H9 (cell line): ENCODE results near the gene ANGPTL7. TPM values are rescaled to one million over a fixed set of nuclear protein-coding genes. Genes with fewer than 3 reads are reported as not detected.

Source experiments
- DNase-seq: peaks from one replicate; pipeline ENCODE4 v3.0.0-alpha.2; 2017
- H2AFZ ChIP-seq: one replicate; pipeline ENCODE4 v1.6.1; 2013; ENCODE audit warnings: mild to moderate bottlenecking, low read length, control low read depth, moderate library complexity
- H2AK5ac ChIP-seq: 2 replicates; pipeline ENCODE4 v1.6.1; 2013; ENCODE audit warnings: low read length, control low read depth, mixed read lengths; ENCODE audit not compliant: insufficient read length
- H2BK120ac ChIP-seq: one replicate; pipeline ENCODE4 v1.6.1; 2013; ENCODE audit warnings: low read depth, mild to moderate bottlenecking, low read length, control low read depth, inconsistent platforms; ENCODE audit not compliant: poor library complexity, severe bottlenecking
- H2BK12ac ChIP-seq: 2 replicates; pipeline ENCODE4 v1.6.1; 2013; ENCODE audit warnings: low read length, control low read depth, mixed read lengths, low read depth; ENCODE audit not compliant: insufficient read length
- H2BK15ac ChIP-seq: 2 replicates; pipeline ENCODE4 v1.6.1; 2013; ENCODE audit warnings: low read depth, low read length, control low read depth
- H2BK20ac ChIP-seq: one replicate; pipeline ENCODE4 v1.6.1; 2013; ENCODE audit warnings: low read depth, mild to moderate bottlenecking, low read length, control low read depth, inconsistent platforms; ENCODE audit not compliant: poor library complexity, severe bottlenecking
- H2BK5ac ChIP-seq: 2 replicates; pipeline ENCODE4 v1.6.1; 2013; ENCODE audit warnings: low read length, control low read depth, mixed read lengths; ENCODE audit not compliant: insufficient read length
- H3K14ac ChIP-seq: 2 replicates; pipeline ENCODE4 v1.6.1; 2013; ENCODE audit warnings: low read length, control low read depth; ENCODE audit not compliant: insufficient read depth
- H3K18ac ChIP-seq: 2 replicates; pipeline ENCODE4 v1.6.1; 2013; ENCODE audit warnings: low read depth, mild to moderate bottlenecking, mixed read lengths, low read length, control low read depth; ENCODE audit not compliant: insufficient read length
- H3K23ac ChIP-seq: 2 replicates; pipeline ENCODE4 v1.6.1; 2013; ENCODE audit warnings: low read length, control low read depth, mixed read lengths, low read depth; ENCODE audit not compliant: insufficient read length
- H3K23me2 ChIP-seq: 2 replicates; pipeline ENCODE4 v1.6.1; 2013; ENCODE audit warnings: low read depth, mild to moderate bottlenecking, mixed read lengths, low read length, control low read depth; ENCODE audit not compliant: insufficient read length, poor library complexity, severe bottlenecking
- H3K27ac ChIP-seq: 2 replicates; pipeline ENCODE4 v1.5.1; 2013; ENCODE audit warnings: low read length, control low read depth, mixed read lengths, low read depth; ENCODE audit not compliant: insufficient read length
- H3K27me3 ChIP-seq: 2 replicates; pipeline ENCODE4 v1.6.1; 2013; ENCODE audit warnings: low read length, control low read depth, inconsistent platforms; ENCODE audit not compliant: insufficient read depth
- H3K4ac ChIP-seq: 2 replicates; pipeline ENCODE4 v1.6.1; 2013; ENCODE audit warnings: low read depth, mild to moderate bottlenecking, control low read depth, inconsistent platforms, low read length, moderate library complexity
- H3K4me1 ChIP-seq: 2 replicates; pipeline ENCODE4 v1.6.1; 2013; ENCODE audit warnings: low read length, control low read depth, inconsistent platforms; ENCODE audit not compliant: insufficient read depth
- H3K4me2 ChIP-seq: 2 replicates; pipeline ENCODE4 v1.6.1; 2013; ENCODE audit warnings: low read length, control low read depth, mixed read lengths; ENCODE audit not compliant: insufficient read length, insufficient read depth
- H3K56ac ChIP-seq: 2 replicates; pipeline ENCODE4 v1.6.1; 2013; ENCODE audit warnings: low read depth, mild to moderate bottlenecking, mixed read lengths, low read length, control low read depth; ENCODE audit not compliant: insufficient read length
- H3K79me1 ChIP-seq: 2 replicates; pipeline ENCODE4 v1.6.1; 2013; ENCODE audit warnings: low read depth, mild to moderate bottlenecking, moderate library complexity, low read length, control low read depth, inconsistent platforms; ENCODE audit not compliant: insufficient read depth, poor library complexity, severe bottlenecking
- H3K79me2 ChIP-seq: 2 replicates; pipeline ENCODE4 v1.6.1; 2013; ENCODE audit warnings: low read length, control low read depth, inconsistent platforms; ENCODE audit not compliant: insufficient read depth
- H3K9ac ChIP-seq: 2 replicates; pipeline ENCODE4 v1.6.1; 2013; ENCODE audit warnings: low read length, control low read depth, mixed read lengths; ENCODE audit not compliant: insufficient read length; ENCODE audit errors: extremely low read depth
- H3K9me3 ChIP-seq: one replicate; pipeline ENCODE4 v1.6.1; 2013; ENCODE audit warnings: low read depth, low read length, inconsistent platforms; ENCODE audit not compliant: control insufficient read depth
- H3T11ph ChIP-seq: one replicate; pipeline ENCODE4 v1.6.1; 2013; ENCODE audit warnings: mild to moderate bottlenecking, low read length, control low read depth, inconsistent platforms
- H4K20me1 ChIP-seq: one replicate; pipeline ENCODE4 v1.6.1; 2013; ENCODE audit not compliant: control insufficient read depth, insufficient read length, insufficient read depth
- H4K5ac ChIP-seq: 2 replicates; pipeline ENCODE4 v1.6.1; 2013; ENCODE audit warnings: low read depth, mild to moderate bottlenecking, mixed read lengths, low read length, control low read depth; ENCODE audit not compliant: insufficient read length
- H4K8ac ChIP-seq: replicated peaks from 2 replicates; pipeline ENCODE4 v1.6.1; 2013; ENCODE audit warnings: low read length, control low read depth, mixed read lengths, low read depth; ENCODE audit not compliant: insufficient read length
- H4K91ac ChIP-seq: 2 replicates; pipeline ENCODE4 v1.6.1; 2013; ENCODE audit warnings: low read depth, mild to moderate bottlenecking, moderate library complexity, mixed read lengths, low read length, control low read depth; ENCODE audit not compliant: insufficient read length
- H3K27ac Mint-ChIP-seq, 3 experiments: 2 replicates in 2 of 3; 3 replicates in 1 of 3; pipeline ENCODE4 v1.8.0; 2020 to 2021; ENCODE audit warnings: mixed read lengths in 3 of 3, mild to moderate bottlenecking in 1 of 3, moderate library complexity in 1 of 3
- H3K27me3 Mint-ChIP-seq: 2 replicates; pipeline ENCODE4 v1.8.0; 2021; ENCODE audit warnings: low read depth, mild to moderate bottlenecking, moderate library complexity, mixed read lengths
- H3K36me3 Mint-ChIP-seq, 3 experiments: 2 replicates in 2 of 3; 3 replicates in 1 of 3; pipeline ENCODE4 v1.8.0; 2020 to 2021; ENCODE audit warnings: low read depth in 3 of 3, mixed read lengths in 3 of 3; ENCODE audit not compliant: insufficient read depth in 1 of 3
- H3K4me1 Mint-ChIP-seq, 2 experiments: 2 replicates each; pipeline ENCODE4 v1.8.0; 2020; ENCODE audit warnings: mixed read lengths in 2 of 2
- H3K4me3 Mint-ChIP-seq, 2 experiments: 2 replicates in 1 of 2; 3 replicates in 1 of 2; pipeline ENCODE4 v1.8.0; 2020 to 2021; ENCODE audit warnings: mild to moderate bottlenecking in 2 of 2, mixed read lengths in 2 of 2, moderate library complexity in 1 of 2
- H3K9me3 Mint-ChIP-seq, 2 experiments: 2 replicates in 1 of 2; 3 replicates in 1 of 2; pipeline ENCODE4 v1.8.0; 2020; ENCODE audit warnings: mild to moderate bottlenecking in 2 of 2, mixed read lengths in 2 of 2, moderate library complexity in 1 of 2
- CTCF ChIP-seq: fragments of 200-600 bp; sonication (generic); conservative IDR thresholded peaks from 3 replicates; pipeline ENCODE4 v1.8.0; 2021; ENCODE audit warnings: antibody characterized with exemption, mild to moderate bottlenecking
- WGBS: extraction: QIAGEN DNeasy Blood & Tissue Kit; methylation state at CpG from one replicate; pipeline ENCODE4 v1.1.7; 2013; ENCODE audit warnings: missing lambda C conversion rate, low lambda C conversion rate, mixed read lengths; ENCODE audit not compliant: insufficient read length; ENCODE audit errors: extremely low coverage; 5-methylcytosine and 5-hydroxymethylcytosine counted together
- total RNA-seq: library from RNA; stranded (reverse); gene quantifications from 2 replicates; pipeline ENCODE4 v1.2.1, GENCODE V29; 2021

The ANGPTL7 gene
- total RNA-seq, 1 experiment from 2014 or later: not detected

- Histone ChIP-seq H2AK5ac (no peak overlapping the region), H3K27me3 (no peaks in the 10 kb centered on the region), H3K14ac (no peak overlapping the region), H3K23me2 (no peaks in the 10 kb centered on the region), H4K8ac (no peak overlapping the region), H4K20me1 (no peaks in the 10 kb centered on the region), H2BK120ac (no peak overlapping the region), H3K9me3 (no peaks in the 10 kb centered on the region), H4K5ac (no peak overlapping the region), H3K23ac (no peak overlapping the region), H2BK15ac (no peak overlapping the region), H2BK20ac (no peak overlapping the region), H3K79me1 (no peaks in the 10 kb centered on the region), H4K91ac (no peak overlapping the region), H3K18ac (no peak overlapping the region), H3T11ph (no peak overlapping the region), H2BK12ac (no peak overlapping the region), H3K4me2 (no peak overlapping the region), H3K9ac (no peak overlapping the region), H2BK5ac (no peak overlapping the region), H3K4me1 (no peaks in the 10 kb centered on the region), H3K79me2 (no peaks in the 10 kb centered on the region), H3K4ac (no peak overlapping the region), H2AFZ (no peak overlapping the region), H3K27ac (no peak overlapping the region), H3K56ac (no peak overlapping the region)
- Mint-ChIP-seq H3K27me3 (no peaks in the 10 kb centered on the region), H3K4me1 (no peaks in the 10 kb centered on the region), H3K9me3 (no peaks in the 10 kb centered on the region), H3K36me3 (peaks cover 28 to 85% (median 81%) of the 10 kb centered on the region in 3 experiments; a peak in 6 of 7 replicates), H3K4me3 (no peak overlapping the region), H3K27ac (no peak overlapping the region)
- no CpG with 5 or more reads among the region's 3 CpGs for WGBS
- no peak for TF ChIP-seq CTCF
- no peak for DNase-seq
Observed at GRCh38 chr1:11214698-11215380, 25.7 kb downstream of the ANGPTL7 start.
